Bronchial epithelial cell (primary cell): ENCODE measurements around the gene URM1. TPM values are rescaled to one million over a fixed set of nuclear protein-coding genes. Genes with fewer than 3 reads are reported as not detected.

Experiments used
- DNase-seq: peaks from one replicate; pipeline ENCODE4 v3.0.0-alpha.2; 2010; ENCODE audit warnings: low read depth
- FAIRE-seq: peaks from 2 replicates; lab custom pipeline; 2011; peaks lifted over from hg19 to GRCh38; lab: Jason Lieb, UNC
- H3K27me3 ChIP-seq: 2 replicates; pipeline ENCODE4 v1.5.1; 2011; ENCODE audit warnings: low read length; ENCODE audit not compliant: control insufficient read depth, insufficient read depth
- H3K36me3 ChIP-seq: 2 replicates; pipeline ENCODE4 v1.5.1; 2011; ENCODE audit warnings: low read length; ENCODE audit not compliant: control insufficient read depth, insufficient read depth
- H3K4me3 ChIP-seq: 2 replicates; pipeline ENCODE4 v1.5.1; 2011; ENCODE audit warnings: mild to moderate bottlenecking, low read depth, low read length, control low read depth
- CTCF ChIP-seq: IDR thresholded peaks from 2 replicates; pipeline ENCODE4 v1.5.1; 2011; ENCODE audit warnings: mild to moderate bottlenecking, moderate library complexity, low read length, control low read depth, inconsistent platforms; ENCODE audit not compliant: insufficient read depth, severe bottlenecking
- total RNA-seq: library from RNA; depleted of rRNA; stranded (reverse); fragments of >200 nt; gene quantifications from 2 replicates; pipeline ENCODE4 v1.2.1, GENCODE V29; 2014

Gene URM1
- total RNA-seq, 1 donor from 2014 or later = 17.9 TPM

- no peaks in the 10 kb centered on the region for H3K36me3 ChIP-seq
- FAIRE-seq (no peak), DNase-seq (no peak)
- TF ChIP-seq CTCF = no peak
- peaks cover 6% of the 10 kb centered on the region for H3K27me3 ChIP-seq
- no peak overlapping the region for H3K4me3 ChIP-seq
These were observed 34.1 kb downstream of the URM1 start for GRCh38 chr9:128405077-128405779.

GRCh38 chr9:128405780-128406171 is 34.6 kb downstream of the URM1 start:
- no peak for DNase-seq

GRCh38 chr9:128406848-128407391 is 35.7 kb downstream of the URM1 start:
- no peak for DNase-seq
- no peak overlapping the region for H3K4me3 ChIP-seq
- no peak for TF ChIP-seq CTCF
- FAIRE-seq = no peak
- H3K36me3 ChIP-seq = no peaks in the 10 kb centered on the region
- H3K27me3 ChIP-seq = peaks cover 6% of the 10 kb centered on the region

More at GRCh38 chr9:128405780-128406171, 34.6 kb downstream of the URM1 start:
- H3K4me3 ChIP-seq = no peak overlapping the region
- TF ChIP-seq CTCF = no peak
- FAIRE-seq = no peak
- H3K27me3 ChIP-seq = peaks cover 6% of the 10 kb centered on the region
- no peaks in the 10 kb centered on the region for H3K36me3 ChIP-seq

GRCh38 chr9:128408963-128409431 is 37.8 kb downstream of the URM1 start:
- H3K36me3 ChIP-seq = no peaks in the 10 kb centered on the region
- DNase-seq (no peak), FAIRE-seq (no peak)
- no peak for TF ChIP-seq CTCF
- H3K27me3 ChIP-seq = peaks cover 6% of the 10 kb centered on the region
- no peak overlapping the region for H3K4me3 ChIP-seq

GRCh38 chr9:128409450-128409849 is 38.3 kb downstream of the URM1 start:
- no peaks in the 10 kb centered on the region for H3K36me3 ChIP-seq
- FAIRE-seq (no peak), DNase-seq (no peak)
- no peak overlapping the region for H3K4me3 ChIP-seq
- TF ChIP-seq CTCF = no peak
- H3K27me3 ChIP-seq = peaks cover 6% of the 10 kb centered on the region
